ENCODE results near the gene DZIP1.

DZIP1 gene

GRCh38 chr13:95642028-95642621, 2.4 kb downstream of the DZIP1 start:
- DNase-seq = no peak

DNA sequence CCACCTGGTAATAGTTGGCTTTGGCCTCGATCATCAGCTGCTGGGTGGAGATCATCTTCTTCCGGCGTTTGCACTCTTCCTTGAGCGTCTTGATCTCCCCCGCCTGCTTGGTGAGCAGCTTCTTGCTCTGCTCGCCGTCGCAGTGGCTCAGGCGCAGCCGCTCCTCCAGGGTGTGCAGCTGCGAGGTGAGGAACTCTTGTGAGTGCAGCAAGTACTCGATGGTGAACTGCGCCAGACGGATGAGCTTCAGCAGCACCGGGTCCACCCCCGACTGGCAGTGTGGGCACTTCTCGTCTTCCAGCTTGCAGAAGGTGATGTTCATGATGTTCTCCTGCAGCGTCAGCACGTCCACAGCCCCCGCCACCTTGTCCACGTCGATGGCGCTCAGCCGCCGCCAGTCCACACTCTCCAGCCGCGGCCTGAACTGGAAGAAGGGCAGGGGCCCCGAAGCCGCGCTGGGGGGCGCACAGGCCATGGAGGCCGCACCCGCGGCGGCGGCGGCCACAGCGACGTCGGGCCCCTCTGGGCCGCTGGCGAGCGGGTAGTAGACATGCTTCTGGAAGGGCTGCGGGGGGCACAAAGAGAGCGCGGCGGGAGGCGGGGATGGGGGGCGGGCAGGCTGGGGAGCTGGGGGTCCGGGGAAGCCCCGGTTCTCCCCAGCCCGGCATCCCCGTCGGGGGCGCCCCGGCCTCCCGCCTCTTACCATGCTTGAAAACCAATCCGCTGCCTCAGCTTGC, 3.0 kb downstream of the DZIP1 start:
- no peak for DNase-seq

DNA sequence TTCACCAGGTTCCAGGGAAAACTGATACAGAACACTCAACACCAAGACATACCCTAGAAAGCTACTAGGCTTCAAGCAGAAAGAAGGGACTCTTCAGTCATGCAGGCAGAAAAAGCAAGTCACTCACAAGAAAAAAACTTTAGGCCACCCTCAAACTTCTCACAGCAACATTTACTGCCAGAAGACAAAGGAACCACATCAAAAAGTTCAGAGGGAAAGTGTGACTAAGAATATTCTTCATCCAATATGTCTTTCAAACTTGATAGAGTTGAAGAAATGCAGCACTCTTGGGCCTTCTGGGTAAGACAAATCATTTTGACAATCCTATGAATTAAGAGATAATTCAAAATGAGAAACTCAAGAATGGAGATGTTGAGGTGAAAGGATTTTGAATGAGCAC, 7.7 kb downstream of the DZIP1 start:
- DNase-seq = no peak

DNA sequence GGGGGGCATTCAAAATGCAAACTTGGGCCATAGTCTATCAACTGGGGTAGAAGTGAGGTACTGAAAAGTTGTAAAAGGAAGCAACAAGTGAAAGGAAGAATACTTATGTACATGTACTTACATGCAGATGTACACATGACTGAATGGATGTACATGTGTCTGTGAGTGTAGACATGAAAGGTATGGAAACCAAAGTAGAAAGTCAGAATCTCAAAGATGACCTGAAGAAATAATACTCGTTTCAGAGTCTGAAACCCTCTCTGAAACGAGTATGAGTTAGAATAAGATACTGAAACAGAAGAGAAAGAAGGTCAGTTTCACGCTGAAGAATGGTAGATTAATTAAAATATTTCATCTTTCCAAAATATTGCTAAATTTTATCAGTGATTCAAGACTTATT, 13.9 kb downstream of the DZIP1 start:
- DNase-seq = no peak

DNA sequence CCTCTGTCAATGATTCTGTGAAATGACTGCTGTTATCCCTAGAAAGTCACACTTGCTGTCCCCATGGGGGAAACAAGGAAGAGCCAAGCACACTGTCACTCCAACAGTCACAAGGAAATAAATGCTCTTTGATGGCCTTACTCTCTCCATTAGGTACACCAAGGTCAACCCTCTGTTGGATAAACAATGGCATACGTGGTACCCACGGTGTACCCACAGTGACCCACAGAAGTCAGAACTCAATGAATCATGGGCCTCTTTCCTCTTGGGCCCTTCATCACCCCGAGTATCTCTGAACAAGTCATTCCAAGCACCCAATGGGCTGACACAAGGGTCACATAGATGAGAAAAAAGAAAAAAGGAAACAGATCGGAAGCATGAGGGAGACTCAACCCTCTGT, 15.4 kb downstream of the DZIP1 start:
- DNase-seq = no peak

- no peak for DNase-seq
Measured at GRCh38 chr13:95628488-95628887, 16.0 kb downstream of the DZIP1 start.

DNA sequence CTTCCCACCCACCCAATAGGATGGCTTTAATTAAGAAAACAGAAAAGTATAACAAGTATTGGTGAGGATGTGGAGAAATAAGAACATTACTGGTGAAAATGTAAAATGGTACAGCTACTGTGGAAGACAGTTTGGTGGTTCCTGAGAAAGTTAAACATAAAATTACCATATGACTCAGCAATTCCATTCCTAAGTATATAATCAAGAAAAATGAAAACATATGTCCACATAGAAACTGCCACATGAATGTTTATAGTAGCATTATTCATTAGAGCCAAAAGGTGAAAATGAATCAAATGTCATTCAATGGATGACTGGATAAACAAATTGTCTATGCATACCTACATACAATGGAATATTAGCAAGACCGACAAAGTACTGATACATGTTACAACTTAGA, 16.9 kb downstream of the DZIP1 start:
- DNase-seq = no peak

DNA sequence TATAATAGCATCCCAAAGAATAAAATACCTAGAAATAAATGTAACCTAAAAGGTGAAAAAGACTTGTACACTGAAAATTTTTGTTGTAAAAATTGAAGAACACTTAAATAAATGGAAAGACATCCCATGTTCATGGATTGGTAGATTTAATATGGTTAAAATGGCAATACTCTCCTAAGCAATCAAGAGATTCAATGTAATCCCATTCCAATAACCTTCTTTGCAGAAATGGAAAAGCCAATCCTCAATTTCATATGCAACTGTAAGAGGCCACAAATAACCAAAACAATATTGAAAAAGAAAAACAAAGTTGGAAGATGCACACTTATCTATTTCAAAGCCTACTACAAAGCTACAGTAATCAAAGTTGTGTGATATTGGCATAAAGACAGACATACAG, 17.7 kb downstream of the DZIP1 start:
- DNase-seq = no peak

DNA sequence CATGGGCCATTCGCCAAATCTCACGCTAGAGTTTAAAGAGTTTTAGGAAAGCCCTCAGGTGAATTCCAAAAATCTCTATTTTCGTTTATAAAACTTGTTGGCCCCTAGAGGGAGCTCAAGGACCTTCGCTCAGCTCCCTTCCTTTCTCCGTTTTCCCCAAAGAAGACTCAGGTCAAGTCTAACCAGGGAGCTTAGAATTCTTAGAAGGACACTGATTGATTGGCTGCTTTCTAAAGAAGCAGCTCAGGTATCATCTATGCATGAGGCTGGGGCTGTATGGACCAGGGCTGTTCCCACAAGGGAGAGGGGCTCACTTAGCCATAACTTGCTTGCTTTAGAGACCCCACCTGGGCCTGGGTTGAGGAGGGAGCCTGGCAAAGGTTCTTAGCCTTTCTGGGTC, 20.5 kb downstream of the DZIP1 start:
- DNase-seq = peak; percentile 18

DNA sequence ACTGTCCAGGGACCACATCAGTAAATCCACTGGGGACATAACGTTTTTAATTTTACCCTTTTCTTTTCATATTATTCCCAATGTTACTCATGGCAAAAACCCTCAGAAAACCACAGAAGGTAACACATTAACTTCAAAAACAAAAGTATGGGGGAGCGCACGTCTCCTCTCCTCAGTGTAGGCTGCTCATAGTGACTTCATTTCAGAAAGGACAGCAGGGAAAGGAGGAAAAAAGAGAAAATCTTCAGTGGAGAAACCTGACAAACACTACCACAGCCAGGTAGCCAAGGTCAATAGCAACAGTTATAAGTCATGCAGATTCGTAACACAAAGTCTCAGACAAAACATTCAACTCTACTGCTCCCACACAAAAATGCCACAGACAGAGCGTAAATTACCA, 21.4 kb downstream of the DZIP1 start:
- DNase-seq = no peak

- DNase-seq = no peak
Measured at GRCh38 chr13:95620825-95621498, 23.5 kb downstream of the DZIP1 start.

DNA sequence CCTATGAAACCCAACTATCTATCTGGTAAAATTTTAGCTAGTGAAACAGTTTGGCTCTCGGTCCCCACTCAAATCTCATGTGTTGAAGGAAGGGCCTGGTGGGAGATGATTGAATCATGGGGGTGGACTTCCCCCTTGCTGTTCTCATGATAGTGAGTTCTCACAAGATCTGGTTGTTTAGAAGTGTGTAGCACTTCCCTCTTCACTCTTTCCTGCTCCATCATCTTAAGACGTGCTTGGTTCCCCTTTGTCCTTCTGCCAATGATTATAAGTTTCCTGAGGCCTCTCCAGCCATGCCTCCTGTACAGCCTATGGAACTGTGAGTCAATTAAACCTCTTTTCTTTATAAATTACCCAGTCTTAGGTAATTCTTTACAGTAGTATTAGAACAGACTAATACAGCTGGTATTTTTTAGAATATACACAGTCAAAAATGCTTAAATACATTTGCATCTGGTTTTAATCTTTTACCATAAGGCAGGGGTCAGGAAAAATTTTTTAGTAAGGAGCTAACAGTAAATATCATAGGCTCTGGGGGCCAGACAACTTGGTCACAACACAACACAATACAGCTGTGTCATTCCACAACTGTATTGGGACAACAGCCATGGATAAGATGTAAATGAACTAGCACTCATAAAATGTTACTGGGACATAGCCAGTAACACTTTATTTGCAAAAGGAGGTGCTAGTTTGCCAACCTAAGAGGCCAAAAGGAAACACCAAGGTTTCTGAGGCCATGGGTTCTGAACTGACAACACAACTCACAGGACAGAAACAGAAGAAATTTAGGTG, 24.3 kb downstream of the DZIP1 start:
- DNase-seq = no peak

DNA sequence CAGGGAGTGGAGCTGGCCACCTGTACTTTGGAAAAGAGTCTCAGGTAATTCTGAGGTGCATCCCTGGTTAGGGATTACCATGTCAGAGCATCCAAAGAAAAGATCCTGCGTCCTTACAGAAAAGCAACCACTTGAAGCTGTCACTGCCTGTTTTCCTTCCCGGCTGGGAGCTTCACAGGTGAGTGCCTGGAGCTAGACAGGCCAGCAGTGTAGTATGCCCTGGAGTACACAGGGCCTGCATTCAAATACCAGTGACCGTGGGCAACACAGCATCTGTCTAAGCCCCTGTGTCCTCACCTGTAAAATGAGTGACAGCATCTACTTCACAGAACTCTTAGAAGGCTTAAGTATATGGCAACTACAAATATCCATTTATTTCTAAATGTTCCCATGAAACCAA, 29.0 kb downstream of the DZIP1 start:
- DNase-seq = no peak

DNA sequence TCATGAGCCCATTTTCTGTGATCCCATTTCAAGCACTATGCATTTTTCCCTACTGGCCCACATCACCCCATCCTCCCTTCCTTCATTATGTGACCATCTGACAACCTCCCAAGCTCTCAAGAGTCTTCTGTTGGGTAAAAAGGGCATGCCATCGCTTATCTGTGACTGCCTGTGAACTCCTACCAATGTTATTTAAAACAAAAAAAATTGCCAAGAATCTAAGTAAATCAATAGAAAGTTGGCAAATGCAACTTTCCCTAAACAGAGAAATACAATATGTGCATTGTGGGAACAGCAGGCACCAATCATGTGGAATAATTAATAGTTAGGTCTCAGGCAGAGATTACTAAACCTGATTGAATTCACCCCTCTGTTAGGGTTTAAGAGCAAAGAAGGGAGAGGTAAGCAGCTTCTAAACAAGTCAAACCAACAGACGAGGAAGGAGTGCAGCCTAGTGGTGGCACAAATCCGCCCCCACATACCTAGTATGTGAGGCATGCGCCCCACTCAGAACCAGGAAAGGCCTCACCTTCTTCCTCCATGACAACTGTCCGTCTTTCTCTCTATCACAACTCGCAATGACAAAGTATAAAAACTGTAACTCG, 29.8 kb downstream of the DZIP1 start:
- DNase-seq = no peak

DNA sequence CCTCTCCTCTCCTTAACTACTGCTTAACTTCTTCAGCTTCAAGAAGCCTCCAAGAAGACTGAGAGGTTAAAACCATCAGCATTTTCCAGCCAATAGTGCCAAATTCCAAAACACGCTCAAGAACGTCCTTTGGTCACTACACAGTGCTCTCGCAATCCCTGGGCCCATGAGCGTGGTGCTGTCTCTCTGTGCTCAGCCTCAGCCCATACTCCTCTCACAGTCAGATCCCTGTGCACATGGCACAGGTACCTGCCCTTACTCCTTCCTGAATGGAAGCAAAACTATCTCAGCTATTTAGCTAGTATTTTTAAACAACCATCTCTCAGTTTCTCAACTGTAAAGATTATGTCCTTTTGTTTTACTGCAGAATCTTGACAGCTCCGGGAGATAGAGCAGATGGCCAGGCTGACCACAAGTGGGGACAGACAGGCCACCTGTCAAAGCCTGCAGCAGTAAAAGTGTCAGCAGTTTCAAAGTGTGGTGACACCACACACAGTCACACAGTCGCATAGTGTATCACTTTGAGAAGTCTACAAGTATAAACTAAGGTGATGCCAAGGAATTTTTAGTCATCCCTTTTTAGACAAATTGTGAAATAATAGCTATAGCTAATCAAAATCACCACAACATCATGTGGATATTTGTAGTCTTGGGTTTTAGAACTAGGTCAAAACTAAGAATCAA, 35.7 kb downstream of the DZIP1 start:
- no peak for DNase-seq

GRCh38 chr13:95607366-95607765, 37.1 kb downstream of the DZIP1 start:
- DNase-seq = no peak

GRCh38 chr13:95605448-95606125, 38.9 kb downstream of the DZIP1 start:
- DNase-seq = no peak

DNA sequence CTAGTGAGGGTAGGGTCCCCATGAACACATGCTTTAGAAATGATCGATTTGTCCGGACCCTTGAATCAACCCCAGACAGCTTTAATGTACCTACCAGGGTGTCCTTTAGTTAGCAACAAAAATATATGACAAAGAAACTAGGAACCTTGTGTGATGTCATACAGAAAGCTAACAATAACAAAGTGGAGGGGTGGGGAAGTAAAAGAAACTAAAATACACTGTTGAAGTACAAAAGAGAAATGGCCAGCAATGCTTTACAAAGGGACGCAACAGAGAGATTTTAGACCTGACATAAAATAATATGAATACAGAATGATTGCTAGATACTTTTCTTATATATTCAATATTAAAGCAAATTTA, 40.0 kb downstream of the DZIP1 start:
- DNase-seq = no peak

- no peak for DNase-seq
Measured at GRCh38 chr13:95603887-95604555, 40.5 kb downstream of the DZIP1 start.

DNA sequence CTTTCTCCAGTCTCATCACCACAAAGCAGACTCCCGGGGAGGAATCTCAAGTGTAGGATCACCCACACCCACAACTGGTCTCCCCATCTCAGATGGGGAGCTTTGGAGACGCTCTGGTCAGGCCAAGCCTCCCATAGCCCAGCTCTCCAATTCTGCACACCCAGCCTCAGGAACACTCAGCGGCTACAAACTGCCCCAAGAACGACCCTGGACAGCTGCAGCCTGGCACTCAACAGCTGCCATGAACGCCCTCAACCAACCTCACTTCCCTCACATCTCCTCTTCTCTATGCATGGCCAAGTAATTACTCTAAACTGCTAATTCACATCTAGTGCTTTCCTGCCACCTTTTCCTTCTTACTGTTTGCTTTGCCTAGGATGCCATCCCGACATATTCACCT, 42.6 kb downstream of the DZIP1 start:
- DNase-seq = no peak

GRCh38 chr13:95601216-95601615, 43.3 kb downstream of the DZIP1 start:
- DNase-seq = no peak

Measured in stimulated activated CD4-positive, alpha-beta T cell treated with anti-CD3 and anti-CD28 coated beads, Interleukin-4, amount 100 ng/mL, for 24 hours (primary cell).